Adrenal gland (tissue), 5 donors: ENCODE results near the gene C4A.
"Not testable (repeated sequence)": the region's sequence is repeated elsewhere in the genome, so short reads cannot be mapped to it uniquely, and the experiment has no call there.

Experiments
- POLR2A ChIP-seq, 2 donors: fragments of 450-650 bp; IDR thresholded peaks; one replicate each; pipeline ENCODE4 v1.6.1; 2017; ENCODE audit warnings: antibody characterized with exemption in 2 of 2, mild to moderate bottlenecking in 2 of 2, moderate library complexity in 1 of 2
- TF ChIP-seq, protein P1 (sequence below), 6 experiments: fragments of 450-650 bp in 4 of 6; fragments of 200-600 bp in 2 of 6; sonication (generic) in 1 of 6; IDR thresholded peaks; 1 replicate in 5 of 6; 2 replicates in 1 of 6; pipeline versions ENCODE4 v1.5.1 to v1.8.0; 2016 to 2021; ENCODE audit warnings: antibody characterized with exemption in 6 of 6, mild to moderate bottlenecking in 2 of 6, moderate library complexity in 1 of 6
- donor health status: DM: no; HTN: no; CAD: no.

DNA sequence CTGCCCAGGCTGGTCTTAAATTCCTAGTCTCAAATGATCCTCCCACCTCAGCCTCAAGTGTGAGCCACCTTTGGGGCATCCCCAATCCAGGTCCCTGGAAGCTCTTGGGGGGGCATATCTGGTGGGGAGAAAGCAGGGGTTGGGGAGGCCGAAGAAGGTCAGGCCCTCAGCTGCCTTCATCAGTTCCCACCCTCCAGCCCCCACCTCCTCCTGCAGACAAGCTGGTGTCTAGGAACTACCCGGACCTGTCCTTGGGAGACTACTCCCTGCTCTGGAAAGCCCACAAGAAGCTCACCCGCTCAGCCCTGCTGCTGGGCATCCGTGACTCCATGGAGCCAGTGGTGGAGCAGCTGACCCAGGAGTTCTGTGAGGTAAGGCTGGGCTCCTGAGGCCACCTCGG is 57.0 kb downstream of the C4A start:
- TF ChIP-seq, protein P1, sequence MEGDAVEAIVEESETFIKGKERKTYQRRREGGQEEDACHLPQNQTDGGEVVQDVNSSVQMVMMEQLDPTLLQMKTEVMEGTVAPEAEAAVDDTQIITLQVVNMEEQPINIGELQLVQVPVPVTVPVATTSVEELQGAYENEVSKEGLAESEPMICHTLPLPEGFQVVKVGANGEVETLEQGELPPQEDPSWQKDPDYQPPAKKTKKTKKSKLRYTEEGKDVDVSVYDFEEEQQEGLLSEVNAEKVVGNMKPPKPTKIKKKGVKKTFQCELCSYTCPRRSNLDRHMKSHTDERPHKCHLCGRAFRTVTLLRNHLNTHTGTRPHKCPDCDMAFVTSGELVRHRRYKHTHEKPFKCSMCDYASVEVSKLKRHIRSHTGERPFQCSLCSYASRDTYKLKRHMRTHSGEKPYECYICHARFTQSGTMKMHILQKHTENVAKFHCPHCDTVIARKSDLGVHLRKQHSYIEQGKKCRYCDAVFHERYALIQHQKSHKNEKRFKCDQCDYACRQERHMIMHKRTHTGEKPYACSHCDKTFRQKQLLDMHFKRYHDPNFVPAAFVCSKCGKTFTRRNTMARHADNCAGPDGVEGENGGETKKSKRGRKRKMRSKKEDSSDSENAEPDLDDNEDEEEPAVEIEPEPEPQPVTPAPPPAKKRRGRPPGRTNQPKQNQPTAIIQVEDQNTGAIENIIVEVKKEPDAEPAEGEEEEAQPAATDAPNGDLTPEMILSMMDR (IDR thresholded peaks at IDR 0.05): not testable (repeated sequence)
- TF ChIP-seq POLR2A (IDR thresholded peaks at IDR 0.05): peak; percentile 25 to 31
